Measurements from ENCODE around the gene NFIC.

The NFIC gene

GRCh38 chr19:3365836-3366752 is at the start of gene NFIC:
Gene NFIC (plus strand): TSS chr19:3366583. CDS start chr19:3366637, 54 bp downstream.
- no peaks in the 10 kb centered on the region for H3K9me3 ChIP-seq (ENCODE audit: control insufficient read depth, insufficient read depth, low read length)
- WGBS (ENCODE audit: insufficient coverage, insufficient read length) = no CpG with 5 or more reads among the region's 64 CpGs
- no peak for DNase-seq (ENCODE audit: low read depth, low spot score)
- no peak within 1 kb of the TSS for H3K27ac ChIP-seq (ENCODE audit: low read length)
- peak within 1 kb of the TSS; percentile 39; the same call in 1 of the 2 replicates for H3K4me3 ChIP-seq (ENCODE audit: low read length)
- H3K36me3 ChIP-seq (ENCODE audit: control insufficient read depth, insufficient read depth, low read length) = no peaks in the 10 kb centered on the region
- peaks cover 6% of the 10 kb centered on the region for H3K4me1 ChIP-seq (ENCODE audit: control insufficient read depth, insufficient read depth, low read length)
- H3K27me3 ChIP-seq (ENCODE audit: control insufficient read depth, insufficient read depth, low read length) = peaks cover 88% of the 10 kb centered on the region

GRCh38 chr19:3316659-3317207 is 49.6 kb upstream of the NFIC start:
- Histone ChIP-seq H3K9me3 (ENCODE audit: control insufficient read depth, insufficient read depth, low read length) (no peaks in the 10 kb centered on the region; the same call in 1 of the 2 replicates), H3K27ac (ENCODE audit: low read length) (no peak overlapping the region), H3K4me1 (ENCODE audit: control insufficient read depth, insufficient read depth, low read length) (0 out of 2 replicates have a peak, but pooled peaks cover 1% of the 10 kb centered on the region), H3K27me3 (ENCODE audit: control insufficient read depth, insufficient read depth, low read length) (no peaks in the 10 kb centered on the region), H3K36me3 (ENCODE audit: control insufficient read depth, insufficient read depth, low read length) (no peaks in the 10 kb centered on the region), H3K4me3 (ENCODE audit: low read length) (no peak overlapping the region)
- DNase-seq (ENCODE audit: low read depth, low spot score) = no peak
- no CpG with 5 or more reads among the region's 5 CpGs for WGBS (ENCODE audit: insufficient coverage, insufficient read length)

- no peak overlapping the region for H3K4me3 ChIP-seq (ENCODE audit: low read length)
- no peaks in the 10 kb centered on the region for H3K4me1 ChIP-seq (ENCODE audit: control insufficient read depth, insufficient read depth, low read length)
- no peaks in the 10 kb centered on the region for H3K27me3 ChIP-seq (ENCODE audit: control insufficient read depth, insufficient read depth, low read length)
- H3K36me3 ChIP-seq (ENCODE audit: control insufficient read depth, insufficient read depth, low read length) = no peaks in the 10 kb centered on the region
- no peak overlapping the region for H3K27ac ChIP-seq (ENCODE audit: low read length)
- H3K9me3 ChIP-seq (ENCODE audit: control insufficient read depth, insufficient read depth, low read length) = no peaks in the 10 kb centered on the region; the same call in 1 of the 2 replicates
- WGBS (ENCODE audit: insufficient coverage, insufficient read length) = 100% methylated on average over 1 of the region's 18 CpGs
- no peak for DNase-seq (ENCODE audit: low read depth, low spot score)
These were observed 46.6 kb upstream of the NFIC start for GRCh38 chr19:3319643-3320353.

- Histone ChIP-seq H3K4me1 (ENCODE audit: control insufficient read depth, insufficient read depth, low read length) (no peaks in the 10 kb centered on the region), H3K27me3 (ENCODE audit: control insufficient read depth, insufficient read depth, low read length) (no peaks in the 10 kb centered on the region), H3K27ac (ENCODE audit: low read length) (no peak overlapping the region), H3K4me3 (ENCODE audit: low read length) (no peak overlapping the region), H3K36me3 (ENCODE audit: control insufficient read depth, insufficient read depth, low read length) (no peaks in the 10 kb centered on the region), H3K9me3 (ENCODE audit: control insufficient read depth, insufficient read depth, low read length) (no peaks in the 10 kb centered on the region)
- no peak for DNase-seq (ENCODE audit: low read depth, low spot score)
- no CpG with 5 or more reads among the region's 29 CpGs for WGBS (ENCODE audit: insufficient coverage, insufficient read length)
These were observed 46.1 kb upstream of the NFIC start for GRCh38 chr19:3320354-3320670.

GRCh38 chr19:3320853-3321252 is 45.5 kb upstream of the NFIC start:
- Histone ChIP-seq H3K36me3 (ENCODE audit: control insufficient read depth, insufficient read depth, low read length) (no peaks in the 10 kb centered on the region), H3K4me1 (ENCODE audit: control insufficient read depth, insufficient read depth, low read length) (no peaks in the 10 kb centered on the region), H3K9me3 (ENCODE audit: control insufficient read depth, insufficient read depth, low read length) (no peaks in the 10 kb centered on the region), H3K27ac (ENCODE audit: low read length) (no peak overlapping the region), H3K27me3 (ENCODE audit: control insufficient read depth, insufficient read depth, low read length) (no peaks in the 10 kb centered on the region), H3K4me3 (ENCODE audit: low read length) (no peak overlapping the region)
- WGBS (ENCODE audit: insufficient coverage, insufficient read length) = no CpG with 5 or more reads among the region's 8 CpGs
- no peak for DNase-seq (ENCODE audit: low read depth, low spot score)

- no peaks in the 10 kb centered on the region for H3K4me1 ChIP-seq (ENCODE audit: control insufficient read depth, insufficient read depth, low read length)
- H3K9me3 ChIP-seq (ENCODE audit: control insufficient read depth, insufficient read depth, low read length) = no peaks in the 10 kb centered on the region
- H3K4me3 ChIP-seq (ENCODE audit: low read length) = no peak overlapping the region
- DNase-seq (ENCODE audit: low read depth, low spot score) = no peak
- no CpG with 5 or more reads among the region's 6 CpGs for WGBS (ENCODE audit: insufficient coverage, insufficient read length)
- no peaks in the 10 kb centered on the region for H3K36me3 ChIP-seq (ENCODE audit: control insufficient read depth, insufficient read depth, low read length)
- H3K27ac ChIP-seq (ENCODE audit: low read length) = no peak overlapping the region
- H3K27me3 ChIP-seq (ENCODE audit: control insufficient read depth, insufficient read depth, low read length) = no peaks in the 10 kb centered on the region
These were observed 44.7 kb upstream of the NFIC start for GRCh38 chr19:3321696-3322095.

GRCh38 chr19:3322199-3322978 is 44.0 kb upstream of the NFIC start:
- H3K4me3 ChIP-seq (ENCODE audit: low read length) = no peak overlapping the region
- H3K27me3 ChIP-seq (ENCODE audit: control insufficient read depth, insufficient read depth, low read length) = no peaks in the 10 kb centered on the region
- H3K36me3 ChIP-seq (ENCODE audit: control insufficient read depth, insufficient read depth, low read length) = no peaks in the 10 kb centered on the region
- no peak for DNase-seq (ENCODE audit: low read depth, low spot score)
- no peaks in the 10 kb centered on the region for H3K9me3 ChIP-seq (ENCODE audit: control insufficient read depth, insufficient read depth, low read length)
- no CpG with 5 or more reads among the region's 6 CpGs for WGBS (ENCODE audit: insufficient coverage, insufficient read length)
- no peak overlapping the region for H3K27ac ChIP-seq (ENCODE audit: low read length)
- no peaks in the 10 kb centered on the region for H3K4me1 ChIP-seq (ENCODE audit: control insufficient read depth, insufficient read depth, low read length)

GRCh38 chr19:3323026-3323425 is 43.4 kb upstream of the NFIC start:
- no peaks in the 10 kb centered on the region for H3K36me3 ChIP-seq (ENCODE audit: control insufficient read depth, insufficient read depth, low read length)
- H3K27ac ChIP-seq (ENCODE audit: low read length) = no peak overlapping the region
- DNase-seq (ENCODE audit: low read depth, low spot score) = no peak
- H3K4me1 ChIP-seq (ENCODE audit: control insufficient read depth, insufficient read depth, low read length) = no peaks in the 10 kb centered on the region
- H3K27me3 ChIP-seq (ENCODE audit: control insufficient read depth, insufficient read depth, low read length) = no peaks in the 10 kb centered on the region
- H3K9me3 ChIP-seq (ENCODE audit: control insufficient read depth, insufficient read depth, low read length) = no peaks in the 10 kb centered on the region
- no peak overlapping the region for H3K4me3 ChIP-seq (ENCODE audit: low read length)
- no CpG with 5 or more reads among the region's 2 CpGs for WGBS (ENCODE audit: insufficient coverage, insufficient read length)

GRCh38 chr19:3323658-3324057 is 42.7 kb upstream of the NFIC start:
- Histone ChIP-seq H3K9me3 (ENCODE audit: control insufficient read depth, insufficient read depth, low read length) (no peaks in the 10 kb centered on the region), H3K4me3 (ENCODE audit: low read length) (no peak overlapping the region), H3K27me3 (ENCODE audit: control insufficient read depth, insufficient read depth, low read length) (no peaks in the 10 kb centered on the region), H3K4me1 (ENCODE audit: control insufficient read depth, insufficient read depth, low read length) (no peaks in the 10 kb centered on the region), H3K36me3 (ENCODE audit: control insufficient read depth, insufficient read depth, low read length) (no peaks in the 10 kb centered on the region), H3K27ac (ENCODE audit: low read length) (no peak overlapping the region)
- no peak for DNase-seq (ENCODE audit: low read depth, low spot score)
- WGBS (ENCODE audit: insufficient coverage, insufficient read length) = no CpG with 5 or more reads among the region's 2 CpGs

- Histone ChIP-seq H3K4me3 (ENCODE audit: low read length) (no peak overlapping the region), H3K9me3 (ENCODE audit: control insufficient read depth, insufficient read depth, low read length) (no peaks in the 10 kb centered on the region), H3K36me3 (ENCODE audit: control insufficient read depth, insufficient read depth, low read length) (no peaks in the 10 kb centered on the region), H3K27me3 (ENCODE audit: control insufficient read depth, insufficient read depth, low read length) (no peaks in the 10 kb centered on the region), H3K4me1 (ENCODE audit: control insufficient read depth, insufficient read depth, low read length) (no peaks in the 10 kb centered on the region), H3K27ac (ENCODE audit: low read length) (no peak overlapping the region)
- DNase-seq (ENCODE audit: low read depth, low spot score) = no peak
- WGBS (ENCODE audit: insufficient coverage, insufficient read length) = no CpG with 5 or more reads among the region's 5 CpGs
These were observed 42.0 kb upstream of the NFIC start for GRCh38 chr19:3324405-3324856.
